ENCODE data around the gene ATG10.

- no peak for TF ChIP-seq MXI1 (conservative IDR thresholded peaks at IDR 0.05; ENCODE audit: poor library complexity, severe bottlenecking)
- TF ChIP-seq POLR2AphosphoS5 (IDR thresholded peaks at IDR 0.05), result no peak
- no peak for TF ChIP-seq CTCF (IDR thresholded peaks at IDR 0.05; ENCODE audit: poor library complexity, severe bottlenecking)
- TF ChIP-seq EZH2 (IDR thresholded peaks at IDR 0.05; ENCODE audit: borderline replicate concordance, insufficient read depth, low read length, poor library complexity, severe bottlenecking), result no peak
- TF ChIP-seq RAD21 (conservative IDR thresholded peaks at IDR 0.05), result no peak
Measured at GRCh38 chr5:82244151-82244550, 272.3 kb downstream of the ATG10 start.

Measured in neural cell (in vitro differentiated cells).